ENCODE results near the gene DAAM1.
A peak's percentile ranks its signal among the peaks of the same experiment; 100 is the strongest.

Gene DAAM1

DNA sequence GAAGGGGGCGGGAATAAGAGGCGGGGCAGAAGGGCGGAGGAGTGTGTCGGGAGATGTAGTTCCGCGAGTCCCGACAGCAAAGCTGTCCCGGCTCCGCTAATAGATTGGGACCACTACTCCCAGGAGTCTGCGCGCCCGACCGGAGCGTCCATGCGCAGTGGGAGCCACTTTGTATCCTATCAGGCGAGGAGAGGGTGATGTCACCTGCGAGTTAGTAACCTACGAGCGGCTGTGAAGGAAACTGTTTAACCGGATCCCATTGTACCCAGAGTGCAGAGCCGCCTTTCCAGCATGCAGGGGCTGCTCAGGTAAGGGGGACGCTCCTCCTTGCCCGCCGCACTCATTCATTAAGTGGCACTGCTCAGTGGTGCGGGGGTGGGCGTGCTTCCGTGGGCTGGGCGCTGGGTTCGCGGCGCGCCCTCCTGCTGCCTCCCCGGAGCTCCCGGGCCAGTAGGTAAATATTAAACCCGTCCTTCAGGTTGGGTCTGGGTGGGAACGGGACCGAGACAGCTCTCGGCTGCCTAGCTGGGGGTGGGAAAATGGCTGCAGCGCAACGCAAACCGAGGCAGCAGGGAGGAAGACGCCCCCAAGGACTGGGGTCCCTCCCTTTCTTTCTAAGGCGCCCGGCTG lies at the start of gene DAAM1:
Gene DAAM1 (plus strand): TSS at position 207 of the 630 bp plus-strand sequence. CDS start 74,811 bp downstream, outside the sequence.
- DNase-seq (ENCODE audit: low read depth in 2 of 2), result peak; percentile 91 to 96

GRCh38 chr14:59139324-59139723 lies 49.1 kb upstream of the DAAM1 start:
- DNase-seq (ENCODE audit: low read depth in 2 of 2), result no peak

DNA sequence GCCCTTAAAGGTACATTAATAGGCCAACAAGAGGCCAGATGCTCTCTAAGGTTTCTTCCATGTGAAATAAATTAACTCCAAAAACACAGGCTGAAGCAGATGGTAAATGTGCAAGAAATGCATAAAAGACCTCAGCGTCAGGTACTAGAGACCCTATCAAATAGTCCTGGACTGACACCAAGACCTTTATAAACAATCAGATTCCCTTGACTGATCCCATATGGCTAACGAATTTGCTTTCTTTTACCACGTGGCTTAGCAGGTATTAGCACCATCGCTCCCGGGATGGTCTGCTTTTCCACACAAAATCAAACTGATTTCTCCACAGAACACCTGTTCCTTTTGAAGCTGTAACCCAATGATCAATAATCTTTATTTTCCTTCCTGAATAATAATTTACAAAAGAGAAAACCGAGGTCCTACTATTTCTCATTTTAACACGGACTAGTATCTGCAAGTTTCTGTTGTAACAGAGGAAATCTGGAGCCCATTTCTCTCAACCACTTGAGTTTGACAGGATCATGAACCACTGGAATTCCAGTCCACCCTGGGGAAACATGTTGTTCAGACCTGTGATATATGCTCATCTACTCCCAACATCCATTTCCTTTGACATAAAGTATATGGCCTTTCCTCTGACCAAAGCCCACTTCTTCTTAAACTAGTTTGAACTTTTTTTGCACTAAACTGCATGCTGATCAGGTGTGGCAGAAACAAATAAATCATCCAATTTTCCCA lies 48.2 kb upstream of the DAAM1 start:
- DNase-seq (ENCODE audit: low read depth in 2 of 2), result no peak

- no peak for DNase-seq (ENCODE audit: low read depth in 2 of 2)
Observed at GRCh38 chr14:59146484-59146883, 42.0 kb upstream of the DAAM1 start.

DNA sequence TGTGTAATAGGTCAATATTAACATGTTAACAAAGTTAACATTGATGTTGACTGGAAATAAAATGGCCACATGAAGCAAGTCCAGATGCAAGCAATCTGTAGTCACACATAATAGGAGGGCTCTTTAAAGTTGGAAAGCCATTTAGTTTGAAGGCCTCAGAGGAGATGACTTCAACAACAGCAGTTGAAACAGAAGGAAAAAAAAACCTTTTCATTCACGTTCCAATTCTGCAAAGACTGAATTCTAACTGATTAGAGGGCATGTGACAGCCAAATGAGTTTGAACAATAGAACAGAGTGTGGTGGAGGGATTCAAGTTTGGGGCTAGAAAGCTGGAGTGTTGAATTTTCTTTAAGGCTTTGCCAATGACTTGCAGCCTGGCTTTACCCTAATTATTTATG lies 41.5 kb upstream of the DAAM1 start:
- no peak for DNase-seq (ENCODE audit: low read depth in 2 of 2)

- DNase-seq (ENCODE audit: low read depth in 2 of 2), result no peak
Observed at GRCh38 chr14:59148334-59148900, 40.0 kb upstream of the DAAM1 start.

DNA sequence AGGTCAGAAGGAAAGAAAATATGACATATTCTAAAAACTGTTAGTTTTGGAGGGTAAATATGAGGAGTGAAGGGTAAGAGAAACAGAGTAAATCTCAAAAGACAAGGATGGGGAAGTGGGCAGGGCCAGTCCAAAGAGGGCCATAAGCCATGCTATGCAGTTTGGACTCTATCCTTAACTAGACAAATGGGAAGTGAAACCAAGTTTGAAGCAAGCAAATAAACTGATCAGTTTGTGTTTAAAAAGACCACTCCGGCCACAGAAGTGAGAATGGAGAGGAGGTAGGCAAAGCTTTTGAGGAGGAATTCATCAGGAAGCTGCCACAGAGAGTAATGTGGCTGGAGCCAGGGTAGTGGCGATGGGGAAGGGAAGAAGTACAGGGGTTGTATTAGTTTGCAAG lies 37.5 kb upstream of the DAAM1 start:
- DNase-seq (ENCODE audit: low read depth in 2 of 2), result no peak

DNA sequence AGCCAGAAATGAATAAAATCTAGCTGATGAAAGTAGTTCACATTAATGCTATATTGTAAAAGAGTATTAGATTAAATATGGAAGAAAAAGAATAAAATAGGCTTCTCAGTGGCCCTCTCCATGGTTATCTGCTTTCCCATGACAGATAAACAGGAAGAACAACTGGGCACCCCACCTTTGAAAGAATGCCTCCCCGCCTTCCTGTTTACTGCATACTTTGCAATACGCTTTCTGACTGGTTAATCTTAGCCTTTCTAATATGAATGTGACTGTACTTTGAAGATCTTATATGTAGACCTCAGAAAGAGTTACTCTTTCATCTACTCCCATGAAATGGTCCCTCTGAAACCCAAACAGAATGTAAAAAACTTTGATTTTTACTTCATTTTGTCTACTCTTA lies 34.1 kb upstream of the DAAM1 start:
- DNase-seq (ENCODE audit: low read depth in 2 of 2), result no peak

DNA sequence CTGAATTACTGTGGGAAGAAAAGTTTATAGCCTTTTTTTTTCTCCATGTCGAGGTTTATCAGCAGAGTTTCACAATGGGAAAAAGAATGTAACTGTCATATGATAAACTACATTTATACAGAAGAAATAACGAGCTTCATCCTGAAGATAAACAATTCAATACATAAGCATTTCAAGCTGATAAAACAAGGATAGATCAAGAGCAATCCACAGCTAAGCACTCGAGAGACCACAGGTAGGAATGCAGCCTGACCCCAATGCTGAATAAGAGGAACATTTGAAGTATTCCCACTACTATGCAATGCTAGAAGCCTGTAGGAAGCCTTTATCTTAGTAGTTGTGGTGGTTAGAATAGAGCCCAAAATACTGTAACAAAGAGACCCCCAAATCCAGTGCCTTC lies 32.6 kb upstream of the DAAM1 start:
- no peak for DNase-seq (ENCODE audit: low read depth in 2 of 2)

DNA sequence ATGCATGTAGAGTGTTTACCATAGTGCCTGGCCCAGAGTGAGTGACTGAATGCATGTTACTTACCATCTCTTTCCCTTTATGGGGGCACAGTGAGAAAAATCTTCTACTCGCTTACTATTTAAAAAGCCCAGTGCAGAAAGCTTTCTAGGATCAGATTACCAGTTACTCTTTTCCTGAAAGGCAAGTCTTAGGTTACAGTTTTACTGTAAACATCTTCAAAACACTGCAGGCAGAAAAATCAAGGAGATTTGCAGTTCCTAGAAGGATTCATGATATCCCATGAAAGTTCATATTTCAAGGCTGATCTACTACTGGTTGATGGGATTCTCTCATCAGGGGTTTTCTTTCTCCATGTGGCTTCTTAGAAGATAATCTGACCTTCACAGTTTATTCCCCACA lies 29.3 kb upstream of the DAAM1 start:
- DNase-seq (ENCODE audit: low read depth in 2 of 2), result no peak

GRCh38 chr14:59160506-59160905 lies 28.0 kb upstream of the DAAM1 start:
- DNase-seq (ENCODE audit: low read depth in 2 of 2), result no peak

- DNase-seq (ENCODE audit: low read depth in 2 of 2), result no peak
Observed at GRCh38 chr14:59161561-59162175, 26.8 kb upstream of the DAAM1 start.

GRCh38 chr14:59166258-59166657 lies 22.2 kb upstream of the DAAM1 start:
- no peak for DNase-seq (ENCODE audit: low read depth in 2 of 2)

GRCh38 chr14:59175404-59175803 lies 13.1 kb upstream of the DAAM1 start:
- no peak for DNase-seq (ENCODE audit: low read depth in 2 of 2)

DNA sequence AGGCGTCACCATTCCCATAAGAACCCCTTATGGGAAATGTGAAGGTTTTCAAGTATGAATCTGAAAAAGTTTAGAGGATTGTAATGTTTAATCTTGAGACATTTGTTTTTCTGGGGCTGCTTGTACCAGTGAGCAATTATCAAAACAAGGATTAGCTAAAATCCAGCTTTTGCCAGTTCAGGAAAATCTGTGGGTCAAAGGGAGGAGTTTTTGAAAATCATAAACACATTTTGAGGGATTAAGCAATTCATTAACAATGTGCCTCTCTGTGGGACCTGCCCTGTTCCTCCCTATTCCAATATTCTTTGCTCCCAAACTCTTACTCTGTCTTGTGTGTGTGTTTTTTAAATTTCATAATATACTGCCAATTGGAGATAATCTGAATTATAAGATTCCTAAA lies 11.7 kb upstream of the DAAM1 start:
- no peak for DNase-seq (ENCODE audit: low read depth in 2 of 2)

GRCh38 chr14:59177262-59177661 lies 11.2 kb upstream of the DAAM1 start:
- DNase-seq (ENCODE audit: low read depth in 2 of 2), result no peak

GRCh38 chr14:59181791-59182190 lies 6.7 kb upstream of the DAAM1 start:
- DNase-seq (ENCODE audit: low read depth in 2 of 2), result no peak

DNA sequence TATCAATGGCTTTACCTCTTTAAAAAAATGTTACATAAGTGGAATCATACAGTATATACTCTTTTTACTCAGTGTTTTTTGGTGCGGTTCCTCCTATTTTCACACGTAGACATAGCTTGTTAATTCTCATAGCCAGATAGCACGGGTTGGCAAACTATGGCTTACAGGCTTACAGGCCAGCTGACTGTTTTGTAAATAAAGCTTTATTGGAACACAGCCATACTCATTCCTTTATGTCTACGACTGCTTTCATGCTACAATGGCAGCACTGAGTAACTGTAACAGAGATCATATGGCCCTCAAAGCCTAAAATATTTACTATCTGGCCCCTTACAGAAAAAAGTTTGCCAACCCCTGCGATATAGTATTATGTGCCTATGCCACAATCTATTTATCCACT lies 5.8 kb upstream of the DAAM1 start:
- no peak for DNase-seq (ENCODE audit: low read depth in 2 of 2)

DNA sequence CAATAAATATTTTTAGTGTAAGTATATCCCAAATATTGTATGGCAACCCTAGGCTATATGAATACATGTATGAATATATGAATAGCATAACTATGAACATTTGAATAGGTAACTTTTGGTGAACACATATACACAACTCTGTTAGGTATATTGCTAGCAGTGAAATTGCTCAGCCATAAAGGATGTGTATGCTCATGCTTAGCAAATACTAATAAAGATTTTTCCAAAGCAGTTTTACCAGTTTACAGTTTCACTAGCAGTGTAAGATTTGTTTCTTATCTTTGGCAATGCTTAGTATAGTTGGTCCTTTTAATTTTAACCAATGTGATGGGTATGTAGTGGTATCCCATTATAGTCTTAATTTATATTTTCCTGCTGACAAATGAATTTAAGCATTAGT lies 5.3 kb upstream of the DAAM1 start:
- no peak for DNase-seq (ENCODE audit: low read depth in 2 of 2)

DNA sequence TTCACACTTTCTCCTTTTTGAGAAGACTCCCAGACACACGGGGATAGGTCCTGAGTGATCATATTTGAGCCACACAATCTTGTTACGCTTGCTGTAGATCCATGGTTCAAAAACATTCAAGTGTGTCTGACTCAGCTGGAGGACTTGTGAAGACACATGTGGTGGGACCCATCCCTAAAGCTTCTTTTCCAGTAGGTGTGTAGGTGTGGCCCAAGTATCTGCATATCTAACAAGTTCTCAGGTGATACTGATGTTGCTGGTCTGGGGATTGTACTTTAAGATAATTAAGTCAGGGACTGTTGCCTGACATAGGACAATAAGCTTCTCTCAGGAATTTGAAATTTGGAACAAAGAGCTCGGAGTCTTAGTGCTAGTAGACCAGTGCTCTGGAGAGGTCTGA lies 4.1 kb upstream of the DAAM1 start:
- DNase-seq (ENCODE audit: low read depth in 2 of 2), result no peak

- no peak for DNase-seq (ENCODE audit: low read depth in 2 of 2)
Observed at GRCh38 chr14:59185676-59186075, 2.8 kb upstream of the DAAM1 start.

DNA sequence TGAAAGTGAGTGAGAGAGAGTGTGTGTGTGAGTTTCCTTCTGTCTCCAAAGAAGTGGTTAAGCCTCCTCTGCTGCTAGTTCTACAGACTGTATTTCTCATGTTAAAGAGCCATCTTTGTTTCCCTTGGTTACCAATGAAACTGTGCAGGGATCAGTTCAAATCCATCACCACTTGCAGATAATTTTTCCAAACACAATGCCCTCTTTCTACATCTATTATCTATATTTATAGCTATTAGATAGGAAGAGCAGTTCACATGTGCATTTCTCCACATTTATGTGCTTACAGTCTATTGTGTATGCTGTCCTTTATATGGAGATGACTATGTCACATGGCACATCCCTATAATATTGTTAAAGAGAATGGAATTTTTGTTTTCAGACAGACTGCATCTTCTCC lies 2.2 kb upstream of the DAAM1 start:
- DNase-seq (ENCODE audit: low read depth in 2 of 2), result no peak

DNA sequence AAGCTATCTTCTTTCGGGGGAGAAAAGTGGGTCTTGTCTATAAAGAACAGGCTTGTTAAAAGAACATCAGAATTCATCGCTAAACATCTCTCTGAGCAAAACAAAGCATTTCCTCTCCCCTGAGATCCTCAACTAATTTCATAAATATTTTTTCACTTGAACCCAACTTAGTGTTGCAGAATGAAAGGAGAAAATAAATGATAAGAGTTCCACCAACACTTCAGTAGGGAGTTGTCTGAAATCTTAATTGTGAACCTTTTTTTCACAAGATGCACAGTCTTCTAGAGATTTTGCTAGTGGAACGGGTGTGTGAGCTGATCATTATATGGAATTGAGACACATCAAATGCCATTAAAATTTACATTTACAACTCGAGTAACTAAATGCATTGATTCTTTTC lies 1.3 kb upstream of the DAAM1 start:
- DNase-seq (ENCODE audit: low read depth in 2 of 2), result no peak
